GM08714 (cell line): ENCODE measurements around the gene PTBP3.
"Not testable (repeated sequence)": the region's sequence is repeated elsewhere in the genome, so short reads cannot be mapped to it uniquely, and the experiment has no call there.

ENCODE experiments used
- H3K4me3 ChIP-seq: fragments of 200-500 bp; sonication (Bioruptor generic); 2 replicates; pipeline ENCODE4 v1.5.1; 2014; ENCODE audit warnings: mild to moderate bottlenecking, low read length, inconsistent platforms
- ZNF274 ChIP-seq: IDR thresholded peaks from 2 replicates; pipeline ENCODE4 v1.6.1; 2012; ENCODE audit warnings: mild to moderate bottlenecking, low read depth, low read length

PTBP3 gene, protein sequence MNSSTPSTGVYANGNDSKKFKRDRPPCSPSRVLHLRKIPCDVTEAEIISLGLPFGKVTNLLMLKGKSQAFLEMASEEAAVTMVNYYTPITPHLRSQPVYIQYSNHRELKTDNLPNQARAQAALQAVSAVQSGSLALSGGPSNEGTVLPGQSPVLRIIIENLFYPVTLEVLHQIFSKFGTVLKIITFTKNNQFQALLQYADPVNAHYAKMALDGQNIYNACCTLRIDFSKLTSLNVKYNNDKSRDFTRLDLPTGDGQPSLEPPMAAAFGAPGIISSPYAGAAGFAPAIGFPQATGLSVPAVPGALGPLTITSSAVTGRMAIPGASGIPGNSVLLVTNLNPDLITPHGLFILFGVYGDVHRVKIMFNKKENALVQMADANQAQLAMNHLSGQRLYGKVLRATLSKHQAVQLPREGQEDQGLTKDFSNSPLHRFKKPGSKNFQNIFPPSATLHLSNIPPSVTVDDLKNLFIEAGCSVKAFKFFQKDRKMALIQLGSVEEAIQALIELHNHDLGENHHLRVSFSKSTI

DNA sequence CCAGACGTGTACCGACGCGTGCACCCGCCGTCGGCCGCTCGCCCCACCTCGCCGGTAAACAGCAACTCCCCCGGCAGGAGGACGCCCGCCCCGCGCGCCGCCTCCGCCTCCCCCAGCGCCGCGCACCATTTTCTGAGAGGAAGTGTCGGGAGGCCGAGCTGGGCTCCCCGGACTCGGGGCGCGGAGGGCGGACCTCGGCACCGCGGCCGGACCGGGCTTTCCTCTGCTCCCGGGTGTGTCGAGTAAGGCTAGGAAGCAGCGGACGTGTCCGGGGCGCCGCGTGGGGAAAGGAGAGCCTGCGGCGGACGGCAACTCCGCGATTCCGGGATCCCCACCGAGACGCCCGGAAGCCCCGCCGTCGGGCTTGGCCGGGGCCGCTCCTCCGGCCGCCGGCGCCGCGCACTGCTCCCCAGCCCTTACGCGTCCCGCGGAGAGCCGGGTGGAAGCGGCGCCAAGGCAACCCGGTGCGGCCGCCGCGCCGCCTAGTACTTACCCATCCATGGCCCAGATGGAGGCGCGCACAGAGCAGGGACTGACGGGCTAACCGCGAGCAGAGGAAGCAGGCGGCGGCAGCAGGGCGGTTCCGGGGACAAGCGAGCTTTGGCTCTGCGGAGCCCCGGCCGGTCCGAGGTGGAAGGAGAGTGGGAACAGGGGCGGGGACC, at the start of gene PTBP3:
TSS of gene PTBP3 (minus strand) at position 643 of the 662 bp plus-strand sequence. CDS start 35,754 bp downstream, outside the sequence.
- peak within 1 kb of the TSS; percentile 98 for H3K4me3 ChIP-seq
- TF ChIP-seq ZNF274 = no peak

DNA sequence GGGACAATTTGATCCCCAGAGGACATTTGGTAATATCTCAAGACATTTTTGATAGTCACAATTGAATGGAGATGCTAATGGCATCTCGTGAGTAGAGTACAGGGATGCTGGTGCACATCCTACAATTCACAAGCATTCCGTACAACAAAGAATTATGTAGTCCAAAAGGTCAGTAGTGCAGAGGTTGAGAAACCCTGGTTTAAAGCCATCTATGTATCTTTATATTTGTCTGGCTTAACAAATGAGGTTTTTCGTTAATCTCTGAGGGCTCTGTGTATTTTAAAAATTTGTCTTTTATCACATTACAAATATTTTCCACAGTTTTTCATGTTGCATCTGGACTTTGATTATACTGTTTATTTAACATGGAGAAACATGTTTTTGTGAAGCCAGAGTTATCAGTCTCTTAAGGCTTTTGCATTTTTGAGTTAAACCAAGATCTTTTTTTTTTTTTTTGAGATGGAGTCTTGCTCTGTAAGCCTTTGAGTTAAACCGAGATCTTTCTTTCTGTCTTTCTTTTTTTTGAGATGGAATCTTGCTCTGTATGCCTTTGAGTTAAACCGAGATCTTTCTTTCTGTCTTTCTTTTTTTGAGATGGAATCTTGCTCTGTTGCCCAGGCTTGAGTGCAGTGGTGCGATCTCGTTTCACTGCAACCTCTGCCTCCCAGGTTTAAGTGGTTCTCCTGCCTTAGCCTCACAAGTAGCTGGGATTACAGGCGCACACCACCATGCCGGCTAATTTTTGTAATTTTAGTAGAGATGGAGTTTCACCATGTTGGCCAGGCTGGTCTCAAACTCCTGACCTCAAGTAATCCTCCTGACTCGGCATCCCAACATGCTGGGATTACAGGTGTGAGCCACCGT, 49.3 kb upstream of the PTBP3 start:
- no peak for TF ChIP-seq ZNF274

DNA sequence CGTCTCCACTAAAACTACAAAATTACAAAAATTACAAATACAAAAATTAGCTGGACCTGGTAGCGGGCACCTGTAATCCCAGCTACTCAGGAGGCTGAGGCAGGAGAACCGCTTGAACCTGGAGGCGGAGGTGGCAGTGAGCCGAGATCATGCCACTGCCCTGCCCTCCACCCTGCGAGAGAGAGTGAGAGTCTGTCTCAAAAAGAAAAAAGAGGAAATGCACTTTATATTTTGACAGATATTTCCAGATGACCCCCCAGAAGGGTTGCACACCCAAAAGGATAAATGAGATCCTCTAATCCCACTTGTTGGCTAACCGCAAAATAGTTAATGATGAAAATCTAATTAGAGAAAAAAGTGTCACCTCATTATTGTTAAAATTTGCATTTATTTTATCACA, 48.6 kb upstream of the PTBP3 start:
- TF ChIP-seq ZNF274 = no peak
- H3K4me3 ChIP-seq = no peak overlapping the region

More for the DNA sequence above, 49.3 kb upstream of the PTBP3 start:
- H3K4me3 ChIP-seq = no peak overlapping the region

DNA sequence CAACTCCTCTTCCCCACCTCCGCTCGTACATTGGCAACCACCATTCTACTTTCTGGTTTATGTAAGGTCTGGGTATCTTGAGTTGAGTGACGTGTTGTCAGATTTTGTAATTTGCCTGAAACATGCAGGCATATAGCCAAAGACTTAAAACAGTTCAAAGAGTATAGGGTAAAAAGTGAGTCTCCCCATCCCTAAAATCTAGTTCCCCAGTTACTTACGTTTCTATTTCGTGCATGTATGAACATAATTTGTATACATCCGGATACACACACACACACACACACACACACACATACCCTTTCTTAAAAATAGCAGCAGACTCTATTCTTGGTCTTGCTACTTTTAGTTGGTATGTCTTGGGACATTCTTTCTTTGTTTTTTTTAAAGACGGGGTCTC, 47.4 kb upstream of the PTBP3 start:
- no peak for TF ChIP-seq ZNF274
- H3K4me3 ChIP-seq = peak overlapping the region; percentile 86

DNA sequence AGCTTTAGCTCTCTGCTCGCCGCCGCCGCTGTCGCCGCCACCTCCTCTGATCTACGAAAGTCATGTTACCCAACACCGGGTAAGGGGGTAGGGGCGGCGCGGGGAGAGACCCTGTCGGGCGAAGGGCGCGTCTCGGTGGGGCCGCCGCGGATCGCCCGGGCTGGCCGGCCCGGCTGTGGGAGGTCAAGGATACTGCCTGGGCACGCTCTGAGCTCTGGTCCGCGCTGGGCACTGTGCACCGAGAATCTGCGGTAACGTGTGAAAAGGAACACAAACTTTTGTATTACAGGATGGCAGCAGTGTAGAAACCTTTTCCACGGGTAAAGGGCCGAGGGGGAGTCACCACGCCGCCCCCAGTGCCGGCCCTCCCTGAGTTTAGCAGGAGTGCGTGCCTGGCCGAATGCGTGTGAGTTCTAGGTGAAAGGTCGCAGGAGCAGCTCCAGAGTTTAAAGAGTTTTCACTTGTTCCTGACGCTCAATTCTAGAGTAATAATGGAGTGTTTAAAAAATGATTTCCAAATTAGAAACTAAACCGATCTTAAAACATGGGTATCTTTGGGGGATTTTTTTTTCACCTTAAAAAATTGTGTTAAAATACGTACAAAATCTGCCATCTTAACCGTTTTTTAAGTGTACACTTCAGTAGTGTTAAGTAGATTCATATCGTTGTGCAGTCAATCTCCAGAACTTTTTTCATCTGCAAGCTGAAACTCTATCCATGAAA, 46.8 kb upstream of the PTBP3 start, which contains the start of gene HSDL2:
TSS of gene HSDL2 (plus strand) at position 7 of the 723 bp plus-strand sequence. CDS start at position 63, 56 bp downstream.
- no peak for TF ChIP-seq ZNF274

DNA sequence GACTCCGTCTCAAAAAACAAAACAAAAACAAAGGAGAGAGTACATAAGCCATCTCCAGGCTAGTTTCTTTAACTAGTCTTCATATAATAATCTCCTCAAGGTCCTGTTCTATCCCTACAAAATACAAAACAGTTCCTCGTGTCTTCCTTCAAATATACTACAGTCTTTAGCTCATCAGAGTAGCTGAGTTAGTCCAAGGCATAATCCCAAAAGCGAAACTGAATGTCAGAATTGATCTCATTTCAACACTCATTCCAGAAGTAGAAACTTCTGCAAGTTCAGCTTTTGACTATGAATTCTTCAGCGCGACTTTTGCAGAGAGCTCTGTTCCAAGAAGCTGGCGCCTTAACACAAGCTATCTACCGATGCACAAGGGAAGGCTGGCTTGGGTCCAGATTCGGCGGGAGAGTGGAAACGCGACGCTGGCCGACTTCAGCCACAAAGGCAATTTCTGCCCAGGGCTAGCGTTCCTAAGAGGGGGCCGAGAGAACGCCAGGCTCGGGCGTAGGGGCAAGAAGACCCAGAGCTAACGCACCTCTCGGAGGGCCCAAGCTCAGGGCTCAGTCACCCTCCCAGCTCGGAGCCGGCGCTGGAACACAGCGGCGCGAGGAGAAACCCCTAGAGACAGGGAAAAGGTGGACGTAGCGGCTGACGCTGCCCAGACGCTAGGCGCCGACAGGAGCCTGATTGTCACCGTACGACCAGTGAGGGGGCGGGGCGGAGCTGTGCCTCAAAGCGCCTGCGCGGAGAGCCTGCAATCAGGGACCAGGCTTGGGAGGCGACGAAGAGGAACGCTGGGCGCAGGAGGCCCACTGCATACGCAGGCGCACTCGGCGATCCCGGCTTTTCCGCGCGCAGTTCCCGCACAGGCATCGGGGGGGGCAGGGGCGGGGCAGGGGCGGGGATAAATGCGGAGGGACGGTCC, 46.0 kb upstream of the PTBP3 start:
- H3K4me3 ChIP-seq = peak overlapping the region; percentile 86
- no peak for TF ChIP-seq ZNF274

More for the DNA sequence above, 46.8 kb upstream of the PTBP3 start, which contains the start of gene HSDL2:
- H3K4me3 ChIP-seq = peak within 1 kb of the TSS; percentile 86

DNA sequence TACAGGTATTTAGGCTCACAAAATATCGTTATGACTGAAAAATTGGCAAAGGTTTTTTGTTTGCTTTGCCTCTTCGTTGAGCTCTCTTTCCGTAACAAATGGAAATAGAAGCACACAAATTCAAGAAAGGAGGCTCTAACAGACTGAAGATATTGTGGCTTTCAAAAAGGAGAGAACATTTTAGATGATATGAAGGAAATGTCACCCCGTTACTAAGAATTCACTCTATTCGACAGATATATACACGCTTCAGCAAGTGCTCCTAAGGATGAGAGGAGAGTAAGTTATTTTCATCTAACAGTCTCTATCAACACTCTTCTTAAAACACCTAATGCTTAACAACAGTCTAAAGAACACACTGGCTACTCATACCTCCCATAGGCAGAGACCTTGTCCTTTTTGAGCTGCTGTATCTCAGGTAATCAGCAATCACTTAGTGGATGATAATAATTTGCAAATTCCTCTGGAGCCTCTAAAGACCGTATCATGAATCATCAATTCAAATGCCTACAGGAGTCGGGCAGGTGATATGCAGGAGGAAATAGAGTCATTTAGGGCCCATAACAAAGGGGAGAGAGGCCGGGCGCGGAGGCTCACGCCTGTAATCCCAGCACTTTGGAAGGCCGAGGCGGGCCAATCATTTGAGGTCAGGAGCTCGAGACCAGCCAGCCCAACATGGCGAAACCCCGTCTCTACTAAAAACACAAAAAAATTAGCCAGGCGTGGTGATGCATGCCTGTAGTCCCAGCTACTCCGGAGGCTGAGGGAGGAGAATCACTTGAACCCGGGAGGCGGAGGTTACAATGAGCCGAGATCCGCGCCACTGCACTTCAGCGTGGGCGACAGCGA, 45.1 kb upstream of the PTBP3 start:
- H3K4me3 ChIP-seq = peak overlapping the region; percentile 68
- TF ChIP-seq ZNF274 = no peak

DNA sequence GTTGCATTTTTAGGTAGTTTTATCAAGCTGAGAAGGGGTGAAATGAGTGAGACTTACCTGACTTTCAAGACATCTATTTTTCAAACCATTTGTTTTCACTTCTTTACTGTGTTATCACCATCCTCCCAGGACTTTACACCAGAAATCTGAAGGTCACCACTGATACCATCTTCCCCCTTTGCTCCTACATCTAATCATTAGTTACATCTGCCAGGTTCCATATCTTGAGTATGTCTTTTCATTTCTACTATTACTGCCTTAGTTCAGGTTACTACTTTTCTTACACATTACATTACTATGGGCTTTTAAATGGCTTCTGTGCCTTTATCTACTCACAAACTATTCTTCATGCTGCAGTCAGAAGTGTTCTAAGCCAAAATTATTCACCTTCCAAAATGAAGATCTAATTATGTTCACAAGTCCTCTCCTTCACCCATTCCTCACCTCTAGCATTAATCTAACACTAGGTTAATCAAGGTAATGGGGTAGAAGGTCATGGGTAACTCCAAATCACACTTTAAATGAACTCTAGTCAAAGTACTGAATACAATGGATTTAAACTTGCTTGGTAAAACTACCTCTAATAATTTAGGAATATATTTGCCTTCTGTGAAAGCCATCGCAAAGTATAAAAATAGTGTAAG, 44.4 kb upstream of the PTBP3 start:
- no peak overlapping the region; the same call in 1 of the 2 replicates for H3K4me3 ChIP-seq
- TF ChIP-seq ZNF274 = no peak

DNA sequence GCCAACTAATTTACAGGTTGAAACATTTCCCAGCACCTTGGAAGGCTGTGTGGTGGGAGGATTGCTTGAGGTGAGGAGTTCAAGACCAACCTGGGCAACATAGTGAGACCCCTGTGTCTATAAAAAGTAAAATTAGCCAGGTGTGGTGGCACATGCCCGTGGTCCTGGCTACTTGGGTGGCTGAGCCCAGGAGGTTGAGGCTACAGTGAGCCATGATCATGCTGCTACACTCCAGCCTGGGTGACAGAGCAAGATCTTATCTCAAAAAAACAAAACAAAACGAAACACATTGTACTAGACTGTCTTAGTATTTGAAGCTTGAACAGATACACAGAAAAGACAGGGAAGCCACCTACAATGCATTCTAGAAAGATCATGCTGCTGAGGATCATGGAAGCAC, 43.7 kb upstream of the PTBP3 start:
- TF ChIP-seq ZNF274 = no peak
- no peak overlapping the region for H3K4me3 ChIP-seq

DNA sequence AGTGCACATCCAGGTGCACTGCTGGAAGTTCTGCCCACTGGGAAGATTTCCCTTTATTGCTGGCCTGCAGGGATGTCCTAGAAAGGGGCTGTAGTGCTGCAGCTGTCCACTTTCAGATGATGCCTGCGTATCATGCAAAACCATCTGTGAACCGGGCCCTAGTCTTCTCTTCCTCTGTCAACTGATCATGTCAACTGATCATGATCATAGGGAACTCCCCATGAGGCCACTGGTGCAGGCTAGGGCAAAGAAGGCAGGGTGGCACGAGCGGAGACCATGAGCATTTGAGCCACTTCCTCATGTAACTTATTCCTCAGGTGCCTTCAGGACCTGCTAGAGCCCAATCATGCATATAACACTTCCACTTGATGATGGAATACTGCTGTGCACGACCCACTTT, 41.9 kb upstream of the PTBP3 start:
- no peak for TF ChIP-seq ZNF274
- H3K4me3 ChIP-seq = no peak overlapping the region

DNA sequence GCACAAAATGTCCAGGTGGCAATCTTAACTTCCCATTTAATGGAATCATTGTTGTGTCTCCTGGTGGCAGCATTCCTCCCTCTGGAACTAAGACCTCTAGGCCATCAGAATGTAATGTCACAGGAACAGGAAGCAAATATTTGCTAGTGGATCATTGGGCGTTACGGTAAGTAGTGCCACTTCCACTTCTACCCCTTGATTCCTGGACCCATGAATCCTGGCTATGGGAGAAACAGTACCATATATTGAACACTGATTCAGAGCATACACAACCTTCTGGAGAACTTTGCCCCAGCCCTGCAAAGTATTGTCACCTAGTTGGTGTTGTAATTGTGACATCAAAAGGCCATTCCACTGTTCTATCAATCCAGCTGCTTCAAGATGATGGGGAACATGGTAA, 40.8 kb upstream of the PTBP3 start:
- not testable (repeated sequence) for H3K4me3 ChIP-seq

DNA sequence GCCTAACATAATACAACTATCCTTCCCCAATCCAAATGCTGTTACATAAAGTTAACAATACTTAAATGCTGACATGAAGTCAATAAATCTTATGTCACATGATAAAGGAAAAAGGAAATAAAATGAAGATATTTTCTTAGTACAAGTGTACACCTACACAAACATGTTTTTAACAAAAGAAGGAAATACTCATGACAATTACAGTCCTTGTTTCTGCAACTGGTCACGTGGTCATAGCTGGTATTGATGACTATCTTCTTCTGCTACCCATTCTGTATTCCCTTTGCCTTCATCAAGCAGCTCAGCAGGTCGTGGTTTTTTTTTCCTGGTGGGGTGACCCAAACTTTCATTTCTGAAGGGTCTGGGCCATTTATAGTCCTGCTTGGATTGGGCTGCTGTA, 40.2 kb upstream of the PTBP3 start:
- H3K4me3 ChIP-seq = not testable (repeated sequence)
